Nephron (organoid): ENCODE data around the gene TEAD2.
"Not testable (repeated sequence)": the region's sequence is repeated elsewhere in the genome, so short reads cannot be mapped to it uniquely, and the experiment has no call there.

Experiments
- H3K27ac Mint-ChIP-seq, 3 experiments: 2 replicates each; pipeline ENCODE4 v1.8.0; 2020; ENCODE audit warnings: mixed read lengths in 3 of 3, mild to moderate bottlenecking in 2 of 3, moderate library complexity in 1 of 3
- H3K27me3 Mint-ChIP-seq: 2 replicates; pipeline ENCODE4 v1.8.0; 2021; ENCODE audit warnings: low read depth, mild to moderate bottlenecking, moderate library complexity, mixed read lengths
- H3K36me3 Mint-ChIP-seq: 2 replicates; pipeline ENCODE4 v1.8.0; 2020; ENCODE audit warnings: low read depth, mixed read lengths
- H3K4me1 Mint-ChIP-seq: 2 replicates; pipeline ENCODE4 v1.8.0; 2020; ENCODE audit warnings: mixed read lengths
- H3K4me3 Mint-ChIP-seq, 3 experiments: 2 replicates each; pipeline ENCODE4 v1.8.0; 2020; ENCODE audit warnings: mild to moderate bottlenecking in 3 of 3, mixed read lengths in 3 of 3, moderate library complexity in 2 of 3
- H3K9me3 Mint-ChIP-seq: 2 replicates; pipeline ENCODE4 v1.8.0; 2020; ENCODE audit warnings: mixed read lengths
- CTCF ChIP-seq, 3 experiments: fragments of 200-600 bp; sonication (generic); IDR thresholded peaks; one replicate each; pipeline ENCODE4 v1.5.0; 2021; ENCODE audit warnings: antibody characterized with exemption in 3 of 3; ENCODE audit not compliant: unreplicated experiment in 3 of 3

Gene TEAD2

GRCh38 chr19:49333418-49333805 is 28.8 kb downstream of the TEAD2 start:
- no peak overlapping the region for H3K27ac Mint-ChIP-seq
- H3K4me3 Mint-ChIP-seq = no peak overlapping the region
- H3K9me3 Mint-ChIP-seq = no peaks in the 10 kb centered on the region
- peaks cover 15% of the 10 kb centered on the region for H3K36me3 Mint-ChIP-seq
- H3K4me1 Mint-ChIP-seq = no peaks in the 10 kb centered on the region
- peaks cover 3% of the 10 kb centered on the region for H3K27me3 Mint-ChIP-seq
- no peak for TF ChIP-seq CTCF (IDR thresholded peaks at IDR 0.05; ENCODE audit: unreplicated experiment in 3 of 3)

DNA sequence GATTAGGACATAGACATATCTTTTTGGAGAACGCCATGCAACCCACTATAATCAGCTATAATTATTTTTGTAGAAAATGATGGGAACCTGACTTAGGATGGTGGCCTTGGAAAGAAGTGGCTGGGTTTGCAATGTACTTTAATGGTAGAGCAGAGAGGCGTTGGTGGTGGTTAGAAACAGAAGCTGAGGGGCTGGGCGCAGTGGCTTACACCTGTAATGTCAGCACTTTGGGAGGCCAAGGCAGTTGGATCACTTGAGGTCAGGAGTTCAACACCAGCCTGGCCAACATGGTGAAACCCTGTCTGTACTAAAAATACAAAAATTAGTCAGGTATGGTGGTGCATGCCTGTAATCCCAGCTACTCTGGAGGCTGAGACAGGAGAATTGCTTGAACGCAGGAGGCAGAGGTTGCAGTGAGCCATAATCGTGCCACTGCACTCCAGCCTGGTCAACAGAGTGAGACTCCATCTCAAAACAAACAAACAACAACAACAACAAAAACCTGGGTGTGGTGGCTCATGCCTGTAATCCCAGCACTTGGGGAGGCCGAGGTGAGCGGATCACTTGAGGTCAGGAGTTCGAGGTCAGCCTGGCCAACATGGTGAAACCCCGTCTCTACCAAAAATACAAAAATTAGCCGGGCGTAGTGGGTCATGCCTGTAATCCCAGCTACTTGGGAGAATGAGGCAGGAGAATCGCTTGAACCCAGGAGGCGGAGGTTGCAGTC is 29.4 kb downstream of the TEAD2 start:
- peaks cover 20% of the 10 kb centered on the region for H3K36me3 Mint-ChIP-seq
- H3K4me1 Mint-ChIP-seq, H3K4me3 Mint-ChIP-seq, H3K27ac Mint-ChIP-seq, H3K9me3 Mint-ChIP-seq, H3K27me3 Mint-ChIP-seq: not testable (repeated sequence)

DNA sequence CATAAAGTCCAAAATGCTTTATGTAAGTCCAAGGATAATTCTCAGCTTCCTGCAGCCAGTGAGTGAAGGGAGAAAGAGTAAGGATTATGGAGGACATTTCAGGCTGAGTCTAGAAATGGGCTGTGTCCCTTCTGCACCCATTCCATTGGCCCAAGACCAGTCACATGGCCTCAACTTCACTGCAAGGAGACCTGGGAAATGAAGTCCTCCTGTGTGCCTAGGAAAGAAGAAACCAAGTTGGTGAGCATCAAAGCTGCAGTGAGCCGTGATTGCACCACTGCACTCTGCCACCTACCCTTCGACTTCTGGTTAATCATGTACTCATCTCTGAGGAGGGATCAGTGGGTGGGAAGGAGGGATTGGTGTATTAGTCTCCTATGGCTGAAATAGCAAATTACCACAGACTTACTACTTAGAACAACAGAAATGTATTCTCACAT is 30.6 kb downstream of the TEAD2 start:
- H3K9me3 Mint-ChIP-seq = no peaks in the 10 kb centered on the region
- peak overlapping the region in 2 of 3 experiments; percentile 62 to 69 for H3K27ac Mint-ChIP-seq

DNA sequence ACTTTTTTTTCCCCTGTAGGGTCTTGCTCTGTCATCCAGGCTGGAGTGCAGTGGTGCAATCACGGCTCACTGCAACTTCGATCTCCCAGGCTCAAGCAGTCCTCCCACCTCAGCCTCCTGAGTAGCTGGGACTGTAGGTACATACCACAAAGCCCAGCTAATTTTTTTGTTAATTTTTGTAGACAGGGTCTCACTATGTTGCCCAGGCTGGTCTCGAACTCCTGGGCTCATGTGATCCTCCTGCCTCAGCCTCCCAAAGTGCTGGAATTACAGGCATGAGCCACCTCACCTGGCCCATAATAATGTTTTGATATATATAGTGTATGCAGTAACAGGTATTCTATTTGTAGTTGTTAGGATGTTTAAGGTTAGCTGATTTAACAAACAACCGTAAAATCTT is 31.0 kb downstream of the TEAD2 start:
- H3K36me3 Mint-ChIP-seq = peaks cover 28% of the 10 kb centered on the region
- not testable (repeated sequence) for H3K4me1 Mint-ChIP-seq, H3K4me3 Mint-ChIP-seq, H3K27me3 Mint-ChIP-seq, H3K9me3 Mint-ChIP-seq
- peak overlapping the region in 2 of 3 experiments; percentile 62 to 69 for H3K27ac Mint-ChIP-seq

More for the DNA sequence above, 30.6 kb downstream of the TEAD2 start:
- H3K4me1 Mint-ChIP-seq = no peaks in the 10 kb centered on the region
- no peak overlapping the region for H3K4me3 Mint-ChIP-seq
- H3K27me3 Mint-ChIP-seq = peaks cover 3% of the 10 kb centered on the region
- H3K36me3 Mint-ChIP-seq = peaks cover 26% of the 10 kb centered on the region
- no peak for TF ChIP-seq CTCF (IDR thresholded peaks at IDR 0.05; ENCODE audit: unreplicated experiment in 3 of 3)

GRCh38 chr19:49328741-49329140 is 33.5 kb downstream of the TEAD2 start:
- Mint-ChIP-seq H3K36me3 (peaks cover 35% of the 10 kb centered on the region), H3K9me3 (no peaks in the 10 kb centered on the region), H3K4me1 (no peaks in the 10 kb centered on the region), H3K4me3 (no peak overlapping the region), H3K27me3 (no peaks in the 10 kb centered on the region), H3K27ac (no peak overlapping the region)
- no peak for TF ChIP-seq CTCF (IDR thresholded peaks at IDR 0.05; ENCODE audit: unreplicated experiment in 3 of 3)

GRCh38 chr19:49327878-49328544 is 34.2 kb downstream of the TEAD2 start:
- Mint-ChIP-seq H3K4me3 (no peak overlapping the region), H3K9me3 (peaks cover 5% of the 10 kb centered on the region), H3K36me3 (peaks cover 42% of the 10 kb centered on the region), H3K27me3 (no peaks in the 10 kb centered on the region), H3K4me1 (no peaks in the 10 kb centered on the region), H3K27ac (no peak overlapping the region)
- peak; percentile 18 to 45 (median 22) for TF ChIP-seq CTCF (IDR thresholded peaks at IDR 0.05; ENCODE audit: unreplicated experiment in 3 of 3)
